IMR-90 (cell line): ENCODE data around the gene OGFOD1. TPM values are rescaled to one million over a fixed set of nuclear protein-coding genes. Genes with fewer than 3 reads are reported as not detected.

Experiments used
- ATAC-seq: fragments of 200-7000 bp; cut with Tn5 transposase; 2 replicates; pipeline ENCODE4 v1.9.1; 2020; ENCODE audit warnings: low read depth, mild to moderate bottlenecking, moderate library complexity
- BruUV-seq: library from RNA; stranded (reverse); fragments of 400-500 nt; replicated peaks from 2 replicates; lab custom pipeline; 2021; lab: Mats Ljungman, UMichigan
- CTCF ChIA-PET: fragments of 300-600 bp; formaldehyde crosslinking; extraction: SDS; loops from one replicate; lab custom pipeline; 2021; ENCODE audit warnings: antibody characterized with exemption; lab: Yijun Ruan, JAX
- POLR2A ChIA-PET: fragments of 300-600 bp; sonication (Branson Sonifier 250); formaldehyde crosslinking; loops from one replicate; lab custom pipeline; 2022; ENCODE audit warnings: antibody characterized with exemption; ENCODE audit not compliant: unreplicated experiment; lab: Charles Lee
- DNase-seq: peaks from one replicate; pipeline ENCODE4 v3.0.0; 2013
- H2AFZ ChIP-seq: replicated peaks from 2 replicates; pipeline ENCODE3; 2013; ENCODE audit warnings: low read length, mild to moderate bottlenecking; ENCODE audit not compliant: poor library complexity
- H2AK5ac ChIP-seq: 2 replicates; pipeline ENCODE4 v1.6.1; 2013; ENCODE audit warnings: low read depth, low read length, inconsistent platforms
- H2AK9ac ChIP-seq: replicated peaks from 2 replicates; pipeline ENCODE3; 2013; ENCODE audit warnings: mild to moderate bottlenecking, low read depth, low read length, moderate library complexity; ENCODE audit not compliant: poor library complexity
- H2BK120ac ChIP-seq: 2 replicates; pipeline ENCODE4 v1.6.1; 2013; ENCODE audit warnings: low read depth, low read length, inconsistent platforms
- H2BK15ac ChIP-seq: 3 replicates; pipeline ENCODE4 v1.6.1; 2013; ENCODE audit warnings: low read depth, low read length, inconsistent platforms
- H2BK20ac ChIP-seq: 2 replicates; pipeline ENCODE4 v1.6.1; 2013; ENCODE audit warnings: low read depth, mild to moderate bottlenecking, inconsistent platforms, low read length, moderate library complexity
- H2BK5ac ChIP-seq: 2 replicates; pipeline ENCODE4 v1.6.1; 2013; ENCODE audit warnings: mild to moderate bottlenecking, low read depth, low read length, inconsistent platforms; ENCODE audit not compliant: poor library complexity, severe bottlenecking
- H3K14ac ChIP-seq: replicated peaks from 2 replicates; pipeline ENCODE4 v1.6.1; 2013; ENCODE audit warnings: low read depth, low read length, inconsistent platforms
- H3K18ac ChIP-seq: 2 replicates; pipeline ENCODE4 v1.6.1; 2013; ENCODE audit warnings: low read depth, low read length, control low read depth
- H3K23ac ChIP-seq: 2 replicates; pipeline ENCODE4 v1.6.1; 2013; ENCODE audit warnings: low read depth, low read length, inconsistent platforms
- H3K27ac ChIP-seq: 2 replicates; pipeline ENCODE4 v1.5.1; 2013; ENCODE audit warnings: mild to moderate bottlenecking, control low read depth, low read length; ENCODE audit not compliant: insufficient read depth
- H3K27me3 ChIP-seq: 2 replicates; pipeline ENCODE4 v1.6.1; 2013; ENCODE audit warnings: low read length; ENCODE audit not compliant: control insufficient read depth, insufficient read depth
- H3K36me3 ChIP-seq: 2 replicates; pipeline ENCODE4 v1.6.1; 2013; ENCODE audit warnings: low read length, mixed read lengths; ENCODE audit not compliant: control insufficient read depth, insufficient read depth
- H3K4ac ChIP-seq: 2 replicates; pipeline ENCODE4 v1.6.1; 2013; ENCODE audit warnings: low read depth, low read length, inconsistent platforms
- H3K4me1 ChIP-seq: 2 replicates; pipeline ENCODE4 v1.6.1; 2013; ENCODE audit warnings: low read length, mixed read lengths; ENCODE audit not compliant: control insufficient read depth, insufficient read depth
- H3K4me2 ChIP-seq: 2 replicates; pipeline ENCODE4 v1.6.1; 2013; ENCODE audit warnings: low read depth, mild to moderate bottlenecking, control low read depth, low read length, moderate library complexity
- H3K4me3 ChIP-seq: 2 replicates; pipeline ENCODE4 v1.5.1; 2013; ENCODE audit warnings: low read depth, mild to moderate bottlenecking, control low read depth, low read length, moderate library complexity; ENCODE audit not compliant: insufficient read depth
- H3K56ac ChIP-seq: 2 replicates; pipeline ENCODE4 v1.6.1; 2013; ENCODE audit warnings: low read length, inconsistent platforms; ENCODE audit not compliant: insufficient read depth; ENCODE audit errors: extremely low read depth
- H3K79me1 ChIP-seq, 2 experiments: 2 replicates each; pipeline ENCODE4 v1.6.1; 2013; ENCODE audit warnings: low read length in 2 of 2, inconsistent platforms in 1 of 2, low read depth in 1 of 2
- H3K9ac ChIP-seq: 2 replicates; pipeline ENCODE4 v1.6.1; 2013; ENCODE audit warnings: low read depth, low read length, control low read depth
- H3K9me1 ChIP-seq: 2 replicates; pipeline ENCODE4 v1.6.1; 2013; ENCODE audit warnings: low read length, inconsistent platforms; ENCODE audit not compliant: insufficient read depth
- H3K9me3 ChIP-seq: 2 replicates; pipeline ENCODE4 v1.6.1; 2013; ENCODE audit warnings: low read length; ENCODE audit not compliant: control insufficient read depth, insufficient read depth
- H4K20me1 ChIP-seq: 2 replicates; pipeline ENCODE4 v1.6.1; 2013; ENCODE audit warnings: low read length, inconsistent platforms; ENCODE audit not compliant: insufficient read depth
- H4K5ac ChIP-seq: 2 replicates; pipeline ENCODE4 v1.6.1; 2013; ENCODE audit warnings: mild to moderate bottlenecking, low read depth, low read length, control low read depth
- H4K8ac ChIP-seq, 2 experiments: 2 replicates each; pipeline ENCODE4 v1.6.1; 2013; ENCODE audit warnings: low read depth in 2 of 2, low read length in 2 of 2, control low read depth in 1 of 2, inconsistent platforms in 1 of 2
- H4K91ac ChIP-seq: 2 replicates; pipeline ENCODE4 v1.6.1; 2013; ENCODE audit warnings: low read depth, low read length, inconsistent platforms; ENCODE audit not compliant: insufficient read depth
- CEBPB ChIP-seq: IDR thresholded peaks from 2 replicates; pipeline ENCODE4 v1.6.1; 2012; ENCODE audit warnings: low read depth, low read length, improper control_type of control experiment
- ELK1 ChIP-seq: fragments of 150-350 bp; IDR thresholded peaks from 2 replicates; pipeline ENCODE4 v1.6.1; 2016; ENCODE audit warnings: low read depth, mild to moderate bottlenecking, low read length, moderate library complexity, borderline replicate concordance
- MAZ ChIP-seq: IDR thresholded peaks from 2 replicates; pipeline ENCODE4 v1.6.1; 2012; ENCODE audit warnings: low read depth, mild to moderate bottlenecking, low read length, improper control_type of control experiment, moderate library complexity, borderline replicate concordance
- MXI1 ChIP-seq: IDR thresholded peaks from 2 replicates; pipeline ENCODE4 v1.6.1; 2012; ENCODE audit warnings: low read depth, mild to moderate bottlenecking, low read length, moderate library complexity, borderline replicate concordance
- NFE2L2 ChIP-seq: fragments of 150-350 bp; IDR thresholded peaks from 2 replicates; pipeline ENCODE4 v1.6.1; 2016; ENCODE audit warnings: low read depth, mild to moderate bottlenecking, low read length
- POLR2A ChIP-seq: IDR thresholded peaks from 2 replicates; pipeline ENCODE4 v1.6.1; 2012; ENCODE audit warnings: mild to moderate bottlenecking, low read depth, low read length
- WGBS, 2 experiments: methylation state at CpG; one replicate each; pipeline versions ENCODE4 v1.1.5 to v1.1.7; 2013; ENCODE audit warnings: missing lambda C conversion rate in 2 of 2; ENCODE audit not compliant: insufficient read length in 1 of 2; ENCODE audit errors: extremely low coverage in 2 of 2; 5-methylcytosine and 5-hydroxymethylcytosine counted together
- dilution Hi-C: fragments of 300-500 bp; cut with HindIII; formaldehyde crosslinking; loops from one replicate; pipeline ENCODE4 v1.14.3; 2018; ENCODE audit warnings: low sequenced_read_pairs; ENCODE audit not compliant: unreplicated experiment
- in situ Hi-C: fragments of 300-500 bp; cut with MboI; formaldehyde crosslinking; loops from 3 replicates; pipeline ENCODE4 v1.14.3; 2019; ENCODE audit warnings: low sequenced_read_pairs, inconsistent platforms, mixed read lengths
- intact Hi-C: fragments of 100-400 bp; cut with micrococcal nuclease; formaldehyde crosslinking; loops from 2 replicates; pipeline ENCODE4 v1.10.0; 2022
- polyA plus RNA-seq, 3 experiments: library from polyadenylated mRNA; depleted of rRNA; stranded (reverse); fragments of >200 nt; gene quantifications; 2 replicates each; pipeline ENCODE4 v1.2.3, GENCODE V29; 2012; ENCODE audit warnings: low replicate concordance in 1 of 3
- total RNA-seq: library from RNA; depleted of rRNA; stranded (reverse); fragments of >200 nt; gene quantifications from 2 replicates; pipeline ENCODE4 v1.2.3, GENCODE V29; 2012

The OGFOD1 gene
- total and polyA plus RNA-seq, 2 of the 4 experiments (the other 2 are of a cell fraction) = 43.5 to 103 TPM

GRCh38 chr16:56424791-56425438 is 26.4 kb upstream of the OGFOD1 start:
- Histone ChIP-seq H2AFZ (peak overlapping the region; percentile 80), H3K27me3 (no peaks in the 10 kb centered on the region), H2BK20ac (no peak overlapping the region), H4K8ac (0 out of 4 replicates have a peak overlapping the region, but pooled peaks of 1 of the 2 experiments have one; percentile 13), H2BK120ac (no peak overlapping the region), H3K9me1 (peaks cover 15% of the 10 kb centered on the region), H3K4me3 (peak overlapping the region; percentile 93), H3K36me3 (peaks cover 4% of the 10 kb centered on the region; the same call in 1 of the 2 replicates), H3K14ac (no peak overlapping the region; the same call in 1 of the 2 replicates), H3K4ac (peak overlapping the region; percentile 11; the same call in 1 of the 2 replicates), H2AK9ac (peak overlapping the region; percentile 92), H4K91ac (no peak overlapping the region; the same call in 1 of the 2 replicates), H2BK5ac (peak overlapping the region; percentile 59), H3K23ac (no peak overlapping the region; the same call in 1 of the 2 replicates), H3K9me3 (no peaks in the 10 kb centered on the region), H4K5ac (no peak overlapping the region), H3K4me2 (peak overlapping the region; percentile 54), H3K79me1 (peaks cover 2 to 48% of the 10 kb centered on the region in 2 experiments; a peak in 2 of 4 replicates), H3K27ac (peak overlapping the region; percentile 84), H2BK15ac (no peak overlapping the region), H3K9ac (peak overlapping the region; percentile 94), H3K4me1 (peaks cover 11% of the 10 kb centered on the region), H3K18ac (no peak overlapping the region), H2AK5ac (no peak overlapping the region), H4K20me1 (peaks cover 39% of the 10 kb centered on the region), H3K56ac (no peak overlapping the region)
- dilution Hi-C loops (no loop called here), in situ Hi-C loops (no loop called here), intact Hi-C loops (loop anchor here (1.0 to 2.0 kb wide), 2 partner anchors 68 to 93 kb away; no protein-coding TSS in a partner anchor)
- no TSS peak for BruUV-seq
- 0% methylated on average over 32 of the region's 79 CpGs; no CpG with 5 or more reads in 1 of the 2 experiments for WGBS, 2 experiments
- ChIA-PET CTCF (no interaction called here), POLR2A (no interaction called here)
- DNase-seq = no peak
- TF ChIP-seq POLR2A (no peak; the same call in 1 of the 2 replicates), CEBPB (no peak), MAZ (no peak; the same call in 1 of the 2 replicates), NFE2L2 (no peak), MXI1 (no peak), ELK1 (no peak)
- peak; percentile 62 for ATAC-seq
